Common myeloid progenitor, CD34-positive (primary cell): ENCODE results near the gene PKNOX2.

Experiments used
- CTCF ChIA-PET: fragments of 350-600 bp; sonication (Branson Sonifier 250); formaldehyde crosslinking; loops from one replicate; lab custom pipeline; 2021; ENCODE audit warnings: antibody characterized with exemption; lab: Charles Lee
- POLR2A ChIA-PET: fragments of 350-600 bp; sonication (Branson Sonifier 250); formaldehyde crosslinking; loops from one replicate; lab custom pipeline; 2021; ENCODE audit warnings: antibody characterized with exemption; lab: Charles Lee
- DNase-seq, 3 donors: peaks; one replicate each; pipeline versions ENCODE4 v3.0.0 to v3.0.0-alpha.2; 2013
- H3K27ac ChIP-seq, 2 experiments: 1 replicate in 1 of 2; 2 replicates in 1 of 2; pipeline ENCODE4 v1.7.0; 2013; ENCODE audit warnings: inconsistent platforms in 2 of 2, low read length in 2 of 2, mild to moderate bottlenecking in 2 of 2, low read depth in 1 of 2, moderate library complexity in 1 of 2; ENCODE audit not compliant: severe bottlenecking in 2 of 2, insufficient read depth in 1 of 2, poor library complexity in 1 of 2
- H3K27me3 ChIP-seq, 5 experiments: replicated peaks in 2 of 5; 1 replicate in 3 of 5; 2 replicates in 2 of 5; pipeline versions ENCODE4 v1.6.1 to v1.7.0; 2013; ENCODE audit warnings: low read length in 4 of 5, mild to moderate bottlenecking in 2 of 5, moderate library complexity in 2 of 5, inconsistent platforms in 1 of 5; ENCODE audit not compliant: insufficient read depth in 5 of 5, control insufficient read depth in 4 of 5
- H3K36me3 ChIP-seq, 4 experiments: 1 replicate in 2 of 4; 2 replicates in 2 of 4; pipeline versions ENCODE4 v1.6.1 to v1.7.0; 2013; ENCODE audit warnings: low read length in 3 of 4, control low read depth in 1 of 4, mild to moderate bottlenecking in 1 of 4; ENCODE audit not compliant: control insufficient read depth in 4 of 4, insufficient read depth in 4 of 4
- H3K4me1 ChIP-seq, 4 experiments: 1 replicate in 3 of 4; 2 replicates in 1 of 4; pipeline versions ENCODE4 v1.6.1 to v1.7.1; 2013; ENCODE audit warnings: low read length in 3 of 4, mild to moderate bottlenecking in 3 of 4, control low read depth in 1 of 4, inconsistent platforms in 1 of 4, moderate library complexity in 1 of 4; ENCODE audit not compliant: control insufficient read depth in 4 of 4, insufficient read depth in 4 of 4; ENCODE audit errors: control extremely low read depth in 1 of 4
- H3K4me3 ChIP-seq, 7 experiments: 1 replicate in 4 of 7; 2 replicates in 3 of 7; pipeline versions ENCODE4 v1.5.1 to v1.7.0; 2013; ENCODE audit warnings: mild to moderate bottlenecking in 7 of 7, low read length in 6 of 7, moderate library complexity in 6 of 7, inconsistent platforms in 2 of 7, low read depth in 2 of 7, control low read depth in 1 of 7; ENCODE audit not compliant: insufficient read depth in 4 of 7, control insufficient read depth in 1 of 7; ENCODE audit errors: extremely low read depth in 1 of 7
- H3K9me3 ChIP-seq, 5 experiments: 1 replicate in 4 of 5; 2 replicates in 1 of 5; pipeline versions ENCODE4 v1.6.1 to v1.7.1; 2013; ENCODE audit warnings: low read length in 4 of 5, mild to moderate bottlenecking in 2 of 5, inconsistent platforms in 1 of 5, low read depth in 1 of 5, moderate library complexity in 1 of 5; ENCODE audit not compliant: control insufficient read depth in 4 of 5, insufficient read depth in 2 of 5; ENCODE audit errors: control extremely low read depth in 1 of 5
- WGBS: methylation state at CpG from one replicate; pipeline ENCODE4 v1.1.5; 2013; ENCODE audit not compliant: insufficient coverage; 5-methylcytosine and 5-hydroxymethylcytosine counted together

PKNOX2 gene

GRCh38 chr11:125176866-125177265 lies 12.3 kb downstream of the PKNOX2 start:
- H3K27me3 ChIP-seq, result peaks cover 3 to 80% (median 22%) of the 10 kb centered on the region in 5 experiments
- peaks cover 0 to 12% (median 8%) of the 10 kb centered on the region in 4 experiments for H3K4me1 ChIP-seq
- H3K4me3 ChIP-seq, result no peak overlapping the region
- no peaks in the 10 kb centered on the region for H3K9me3 ChIP-seq
- DNase-seq, result peak in 2 of 3 donors; percentile 10 to 14
- ChIA-PET POLR2A (no interaction called here), CTCF (no interaction called here)
- H3K36me3 ChIP-seq, result no peaks in the 10 kb centered on the region
- WGBS, result 58% methylated on average over 5 of the region's 5 CpGs
- H3K27ac ChIP-seq, result no peak overlapping the region

- Histone ChIP-seq H3K4me1 (peaks cover 0 to 12% (median 8%) of the 10 kb centered on the region in 4 experiments), H3K9me3 (no peaks in the 10 kb centered on the region), H3K36me3 (no peaks in the 10 kb centered on the region), H3K27ac (no peak overlapping the region), H3K4me3 (no peak overlapping the region), H3K27me3 (peaks cover 3 to 80% (median 29%) of the 10 kb centered on the region in 5 experiments)
- DNase-seq, result no peak
- ChIA-PET CTCF (no interaction called here), POLR2A (no interaction called here)
- WGBS, result 95% methylated on average over 3 of the region's 3 CpGs
These were observed 13.0 kb downstream of the PKNOX2 start for GRCh38 chr11:125177543-125177942.

DNA sequence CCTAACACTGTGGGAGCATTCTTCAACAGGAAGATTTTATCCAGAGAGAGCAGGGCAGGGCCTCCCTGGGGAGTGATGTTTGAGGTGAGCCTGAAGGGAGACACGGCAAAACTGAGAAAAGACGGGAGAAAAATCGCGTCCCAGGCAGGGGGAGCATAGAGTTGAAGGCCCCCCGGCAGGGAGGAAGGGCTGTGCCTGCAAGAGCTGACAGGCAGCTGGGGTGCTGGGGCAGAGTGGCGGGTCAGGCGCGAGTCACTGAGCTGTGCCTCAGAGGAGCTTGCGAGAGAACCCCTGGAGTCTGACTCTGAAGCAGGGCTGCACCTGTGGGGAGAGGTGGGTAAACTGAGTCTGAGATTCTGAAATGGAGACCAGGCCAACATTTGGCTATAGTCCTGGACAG lies 14.8 kb downstream of the PKNOX2 start:
- peaks cover 0 to 12% (median 8%) of the 10 kb centered on the region in 4 experiments for H3K4me1 ChIP-seq
- ChIA-PET CTCF (no interaction called here), POLR2A (no interaction called here)
- H3K4me3 ChIP-seq, result no peak overlapping the region
- 74% methylated on average over 7 of the region's 9 CpGs for WGBS
- no peaks in the 10 kb centered on the region for H3K36me3 ChIP-seq
- peaks cover 0 to 2% (median 0%) of the 10 kb centered on the region in 5 experiments for H3K9me3 ChIP-seq
- H3K27me3 ChIP-seq, result peaks cover 3 to 67% (median 26%) of the 10 kb centered on the region in 5 experiments
- no peak for DNase-seq
- H3K27ac ChIP-seq, result no peak overlapping the region

GRCh38 chr11:125179895-125180294 lies 15.3 kb downstream of the PKNOX2 start:
- Histone ChIP-seq H3K36me3 (no peaks in the 10 kb centered on the region), H3K4me3 (no peak overlapping the region), H3K27me3 (peaks cover 3 to 68% (median 29%) of the 10 kb centered on the region in 5 experiments), H3K4me1 (peaks cover 0 to 12% (median 8%) of the 10 kb centered on the region in 4 experiments), H3K27ac (no peak overlapping the region), H3K9me3 (peaks cover 0 to 2% (median 0%) of the 10 kb centered on the region in 5 experiments)
- CTCF ChIA-PET, result no interaction called here
- POLR2A ChIA-PET, result no interaction called here
- 90% methylated on average over 8 of the region's 11 CpGs for WGBS
- no peak for DNase-seq

GRCh38 chr11:125180413-125181305 lies 16.1 kb downstream of the PKNOX2 start:
- 59% methylated on average over 5 of the region's 6 CpGs for WGBS
- ChIA-PET CTCF (no interaction called here), POLR2A (no interaction called here)
- Histone ChIP-seq H3K9me3 (peaks cover 0 to 2% (median 0%) of the 10 kb centered on the region in 5 experiments), H3K4me1 (peaks cover 0 to 12% (median 8%) of the 10 kb centered on the region in 4 experiments), H3K27ac (no peak overlapping the region), H3K4me3 (no peak overlapping the region), H3K27me3 (peaks cover 3 to 63% (median 27%) of the 10 kb centered on the region in 5 experiments), H3K36me3 (no peaks in the 10 kb centered on the region)
- no peak for DNase-seq

DNA sequence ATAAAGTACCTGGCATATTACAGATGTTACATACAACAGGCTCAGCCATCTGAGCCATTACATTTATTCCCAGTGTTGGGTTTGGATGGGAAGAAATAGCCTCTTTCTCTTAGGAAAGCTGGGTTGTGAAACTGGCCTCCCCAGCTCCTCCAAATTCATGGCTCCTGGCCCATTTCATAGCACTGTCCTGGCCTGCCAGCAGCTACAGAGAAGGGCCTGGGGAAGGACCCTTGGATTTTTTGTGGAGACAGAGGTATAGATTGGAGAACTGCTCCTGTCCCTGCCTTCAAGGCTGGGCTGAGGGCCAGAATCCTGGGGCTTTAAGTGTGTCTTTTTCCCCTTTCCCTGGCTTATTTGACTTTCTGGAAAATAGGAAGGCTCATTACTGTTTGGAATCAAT lies 18.0 kb downstream of the PKNOX2 start:
- H3K4me1 ChIP-seq, result no peaks in the 10 kb centered on the region
- no peak overlapping the region for H3K4me3 ChIP-seq
- no peak for DNase-seq
- ChIA-PET CTCF (no interaction called here), POLR2A (no interaction called here)
- no peaks in the 10 kb centered on the region for H3K36me3 ChIP-seq
- peaks cover 0 to 8% (median 2%) of the 10 kb centered on the region in 5 experiments for H3K9me3 ChIP-seq
- H3K27ac ChIP-seq, result no peak overlapping the region
- H3K27me3 ChIP-seq, result peaks cover 4 to 48% (median 21%) of the 10 kb centered on the region in 5 experiments

GRCh38 chr11:125183641-125184040 lies 19.1 kb downstream of the PKNOX2 start:
- POLR2A ChIA-PET, result no interaction called here
- H3K27me3 ChIP-seq, result peaks cover 4 to 56% (median 25%) of the 10 kb centered on the region in 5 experiments
- CTCF ChIA-PET, result interaction anchor here (0.6 kb wide), 1 partner anchor 11 kb away, joined by 3 read pairs; no protein-coding TSS in a partner anchor
- DNase-seq, result no peak
- no CpG with 5 or more reads among the region's 1 CpG for WGBS
- H3K27ac ChIP-seq, result no peak overlapping the region
- peaks cover 0 to 11% (median 7%) of the 10 kb centered on the region in 5 experiments for H3K9me3 ChIP-seq
- no peaks in the 10 kb centered on the region for H3K36me3 ChIP-seq
- no peak overlapping the region for H3K4me3 ChIP-seq
- H3K4me1 ChIP-seq, result no peaks in the 10 kb centered on the region
